Kidney glomerular epithelial cell (primary cell): ENCODE data around the gene OR4N2.
A peak's percentile ranks its signal among the peaks of the same experiment; 100 is the strongest.
"Not testable (repeated sequence)": the region's sequence is repeated elsewhere in the genome, so short reads cannot be mapped to it uniquely, and the experiment has no call there.

Experiments used
- DNase-seq: peaks from one replicate; lab custom pipeline; 2025; lab: John Stamatoyannopoulos, UW

OR4N2 gene

GRCh38 chr14:19834203-19834848 lies 30.8 kb downstream of the OR4N2 start:
- DNase-seq = not testable (repeated sequence)

GRCh38 chr14:19838433-19838832 lies 34.9 kb downstream of the OR4N2 start:
- no peak for DNase-seq

- DNase-seq = peak; percentile 84
Observed at GRCh38 chr14:19851365-19851764, 47.8 kb downstream of the OR4N2 start.

GRCh38 chr14:19866061-19866669 lies 62.6 kb downstream of the OR4N2 start:
- DNase-seq = not testable (repeated sequence)

GRCh38 chr14:19873178-19873577 lies 69.6 kb downstream of the OR4N2 start:
- no peak for DNase-seq

- no peak for DNase-seq
Observed at GRCh38 chr14:19874842-19875241, 71.3 kb downstream of the OR4N2 start, which contains the start of gene OR4K2. TSS of gene OR4K2 (plus strand) at chr14:19875142. CDS start at chr14:19876268, 1,126 bp downstream.

GRCh38 chr14:19878029-19878642 lies 74.6 kb downstream of the OR4N2 start:
- DNase-seq = peak; percentile 89
